ENCODE measurements around the gene PLEKHM3. TPM values are rescaled to one million over a fixed set of nuclear protein-coding genes. Genes with fewer than 3 reads are reported as not detected.

The PLEKHM3 gene
- polyA plus RNA-seq, 1 donor (not counting 4 experiments of a cell fraction or from before 2014, with no cell fraction given) = 2.9 TPM

GRCh38 chr2:208047840-208048239, 22.5 kb upstream of the PLEKHM3 start:
- H3K27me3 ChIP-seq (ENCODE audit: control insufficient read depth, extremely low read depth, insufficient read depth, low read length) = no peaks in the 10 kb centered on the region
- TF ChIP-seq CTCF (optimal IDR thresholded peaks at IDR 0.05 in 1 of 3, IDR thresholded peaks at IDR 0.05 in 1 of 3, conservative IDR thresholded peaks at IDR 0.05 in 1 of 3; ENCODE audit: extremely low read depth in 1 of 3, insufficient read depth in 2 of 3, low read length in 3 of 3) = no peak
- no peak for TF ChIP-seq EZH2 (IDR thresholded peaks at IDR 0.05; ENCODE audit: low read length)
- H3K9me1 ChIP-seq (ENCODE audit: control insufficient read depth, extremely low read depth, insufficient read depth, low read length) = no peaks in the 10 kb centered on the region
- no peaks in the 10 kb centered on the region for H3K79me2 ChIP-seq (ENCODE audit: control insufficient read depth, insufficient read depth, low read length)
- H3K4me3 ChIP-seq (ENCODE audit: control insufficient read depth in 2 of 3, extremely low read depth in 1 of 3, insufficient read depth in 2 of 3, low read depth in 1 of 3, low read length in 3 of 3) = no peak overlapping the region
- dilution Hi-C loops (cut with MboI; ENCODE audit: extremely low pct_ligation_motif_present, low sequenced_read_pairs) = no loop called here
- no peak overlapping the region for H3K9ac ChIP-seq (ENCODE audit: control insufficient read depth, extremely low read depth, insufficient read depth, low read length)
- DNase-seq (ENCODE audit: low read depth, low spot score) (no peak), FAIRE-seq (no peak)
- peak overlapping the region; percentile 69 for H2AFZ ChIP-seq (ENCODE audit: control insufficient read depth, low read length)
- peaks cover 11% of the 10 kb centered on the region for H3K4me1 ChIP-seq (ENCODE audit: control insufficient read depth, extremely low read depth, insufficient read depth, low read length)
- H3K9me3 ChIP-seq (ENCODE audit: control insufficient read depth, low read depth, low read length) = no peaks in the 10 kb centered on the region
- H3K4me2 ChIP-seq (ENCODE audit: control insufficient read depth, extremely low read depth, insufficient read depth, low read depth, low read length) = no peak overlapping the region
- no peak overlapping the region for H3K27ac ChIP-seq (ENCODE audit: control insufficient read depth, insufficient read depth, low read length)
- H3K36me3 ChIP-seq (ENCODE audit: control insufficient read depth in 2 of 2, extremely low read depth in 1 of 2, insufficient read depth in 2 of 2, low read length in 2 of 2) = no peaks in the 10 kb centered on the region
- H4K20me1 ChIP-seq (ENCODE audit: control insufficient read depth, extremely low read depth, insufficient read depth, low read length) = no peaks in the 10 kb centered on the region

- H3K4me2 ChIP-seq (ENCODE audit: control insufficient read depth, extremely low read depth, insufficient read depth, low read depth, low read length) = no peak overlapping the region
- no peak overlapping the region for H3K4me3 ChIP-seq (ENCODE audit: control insufficient read depth in 2 of 3, extremely low read depth in 1 of 3, insufficient read depth in 2 of 3, low read depth in 1 of 3, low read length in 3 of 3)
- no peaks in the 10 kb centered on the region for H3K9me3 ChIP-seq (ENCODE audit: control insufficient read depth, low read depth, low read length)
- no peaks in the 10 kb centered on the region for H3K79me2 ChIP-seq (ENCODE audit: control insufficient read depth, insufficient read depth, low read length)
- no peaks in the 10 kb centered on the region for H3K36me3 ChIP-seq (ENCODE audit: control insufficient read depth in 2 of 2, extremely low read depth in 1 of 2, insufficient read depth in 2 of 2, low read length in 2 of 2)
- no peak overlapping the region for H2AFZ ChIP-seq (ENCODE audit: control insufficient read depth, low read length)
- no peaks in the 10 kb centered on the region for H3K27me3 ChIP-seq (ENCODE audit: control insufficient read depth, extremely low read depth, insufficient read depth, low read length)
- H3K27ac ChIP-seq (ENCODE audit: control insufficient read depth, insufficient read depth, low read length) = no peak overlapping the region
- H3K9ac ChIP-seq (ENCODE audit: control insufficient read depth, extremely low read depth, insufficient read depth, low read length) = no peak overlapping the region
- TF ChIP-seq EZH2 (IDR thresholded peaks at IDR 0.05; ENCODE audit: low read length) = no peak
- TF ChIP-seq CTCF (optimal IDR thresholded peaks at IDR 0.05 in 1 of 3, IDR thresholded peaks at IDR 0.05 in 1 of 3, conservative IDR thresholded peaks at IDR 0.05 in 1 of 3; ENCODE audit: extremely low read depth in 1 of 3, insufficient read depth in 2 of 3, low read length in 3 of 3) = no peak
- dilution Hi-C loops (cut with MboI; ENCODE audit: extremely low pct_ligation_motif_present, low sequenced_read_pairs) = no loop called here
- H3K4me1 ChIP-seq (ENCODE audit: control insufficient read depth, extremely low read depth, insufficient read depth, low read length) = peaks cover 11% of the 10 kb centered on the region
- H3K9me1 ChIP-seq (ENCODE audit: control insufficient read depth, extremely low read depth, insufficient read depth, low read length) = no peaks in the 10 kb centered on the region
- FAIRE-seq (no peak), DNase-seq (ENCODE audit: low read depth, low spot score) (no peak)
- no peaks in the 10 kb centered on the region for H4K20me1 ChIP-seq (ENCODE audit: control insufficient read depth, extremely low read depth, insufficient read depth, low read length)
These were observed 21.4 kb upstream of the PLEKHM3 start for GRCh38 chr2:208046686-208047085.

Measured in keratinocyte (primary cell).